Fibroblast of villous mesenchyme (primary cell): ENCODE results near the gene RELT. TPM values are rescaled to one million over a fixed set of nuclear protein-coding genes. Genes with fewer than 3 reads are reported as not detected.

Experiments
- DNase-seq: peaks from one replicate; pipeline ENCODE4 v3.0.0-alpha.2; 2010; ENCODE audit warnings: low read depth
- H3K4me3 ChIP-seq: 2 replicates; pipeline ENCODE4 v1.5.1; 2011; ENCODE audit warnings: low read depth, mild to moderate bottlenecking, low read length
- CTCF ChIP-seq: IDR thresholded peaks from 2 replicates; pipeline ENCODE4 v1.5.1; 2012; ENCODE audit warnings: low read depth, mild to moderate bottlenecking, low read length; ENCODE audit not compliant: insufficient read depth
- total RNA-seq: library from RNA; depleted of rRNA; stranded (reverse); fragments of >200 nt; gene quantifications from 2 replicates; pipeline ENCODE4 v1.2.3, GENCODE V29; 2012

The RELT gene
- total RNA-seq, 1 donor: 3.5 TPM

- no peak for DNase-seq
- no peak overlapping the region for H3K4me3 ChIP-seq
- no peak for TF ChIP-seq CTCF
Observed at GRCh38 chr11:73375830-73376159, 404 bp upstream of the RELT start.

GRCh38 chr11:73376803-73377629 is 817 bp downstream of the RELT start:
- peak; percentile 83 for DNase-seq
- peak overlapping the region; percentile 68 for H3K4me3 ChIP-seq
- no peak for TF ChIP-seq CTCF

GRCh38 chr11:73379189-73379880 is 3.1 kb downstream of the RELT start:
- H3K4me3 ChIP-seq: no peak overlapping the region
- DNase-seq: no peak
- TF ChIP-seq CTCF: no peak

- no peak for DNase-seq
- H3K4me3 ChIP-seq: no peak overlapping the region
- no peak for TF ChIP-seq CTCF
Observed at GRCh38 chr11:73380331-73380730, 4.1 kb downstream of the RELT start.

- no peak overlapping the region for H3K4me3 ChIP-seq
- no peak for DNase-seq
- no peak for TF ChIP-seq CTCF
Observed at GRCh38 chr11:73380897-73381410, 4.8 kb downstream of the RELT start.

- H3K4me3 ChIP-seq: no peak overlapping the region
- no peak for TF ChIP-seq CTCF
- no peak for DNase-seq
Observed at GRCh38 chr11:73381589-73381988, 5.4 kb downstream of the RELT start.

GRCh38 chr11:73382183-73382582 is 6.0 kb downstream of the RELT start:
- H3K4me3 ChIP-seq: no peak overlapping the region
- no peak for TF ChIP-seq CTCF
- no peak for DNase-seq
